Stimulated activated naive CD4-positive, alpha-beta T cell (primary cell): ENCODE measurements around the gene ANXA8L1.
"Not testable (repeated sequence)": the region's sequence is repeated elsewhere in the genome, so short reads cannot be mapped to it uniquely, and the experiment has no call there.

Experiments
- DNase-seq, 6 experiments: peaks; one replicate each; lab custom pipeline; 2025; lab: John Stamatoyannopoulos, UW

ANXA8L1 gene, protein sequence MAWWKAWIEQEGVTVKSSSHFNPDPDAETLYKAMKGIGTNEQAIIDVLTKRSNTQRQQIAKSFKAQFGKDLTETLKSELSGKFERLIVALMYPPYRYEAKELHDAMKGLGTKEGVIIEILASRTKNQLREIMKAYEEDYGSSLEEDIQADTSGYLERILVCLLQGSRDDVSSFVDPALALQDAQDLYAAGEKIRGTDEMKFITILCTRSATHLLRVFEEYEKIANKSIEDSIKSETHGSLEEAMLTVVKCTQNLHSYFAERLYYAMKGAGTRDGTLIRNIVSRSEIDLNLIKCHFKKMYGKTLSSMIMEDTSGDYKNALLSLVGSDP

DNA sequence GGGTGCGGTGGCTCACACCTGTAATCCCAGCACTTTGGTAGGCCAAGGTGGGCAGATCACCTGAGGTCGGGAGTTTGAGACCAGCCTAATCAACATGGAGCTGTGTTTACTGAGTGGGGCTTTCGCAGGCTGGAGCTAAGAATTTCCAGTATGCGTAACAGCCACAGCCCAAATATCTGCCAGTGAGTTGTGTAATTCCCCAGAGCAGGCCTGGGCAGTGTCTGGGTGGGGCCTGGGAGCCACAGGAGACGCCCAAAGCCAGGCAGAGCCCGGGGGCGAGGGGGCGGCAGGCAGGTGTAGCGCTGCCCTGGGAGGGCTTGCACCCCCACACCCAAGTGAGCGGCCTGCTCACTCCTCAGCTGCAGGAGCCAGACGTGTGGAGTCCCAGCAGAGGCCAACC is at the start of gene ANXA8L1:
ANXA8L1 (plus strand) TSS at position 371 of the 400 bp plus-strand sequence. CDS start 76 bp downstream, outside the sequence.
- DNase-seq: not testable (repeated sequence)

DNA sequence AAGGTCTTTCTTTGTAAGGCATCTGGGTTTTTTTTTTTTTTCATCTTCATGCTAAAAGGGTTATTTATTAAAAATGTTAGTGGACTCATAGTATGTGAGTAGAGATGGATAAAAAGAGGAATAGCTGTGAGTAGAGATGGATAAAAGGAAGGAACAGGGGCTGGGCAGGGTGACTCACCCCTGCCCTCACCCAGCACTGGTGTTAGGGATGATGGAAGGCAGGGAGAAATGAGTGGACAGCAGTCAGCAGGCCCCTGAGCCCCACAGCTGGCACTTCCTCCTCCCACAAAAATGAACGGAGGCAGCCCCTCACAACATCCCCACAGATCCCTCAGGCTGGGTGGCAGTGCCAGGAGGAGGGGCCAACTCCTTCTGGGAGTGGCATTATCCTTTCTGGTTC is 49.5 kb upstream of the ANXA8L1 start:
- no peak for DNase-seq

DNA sequence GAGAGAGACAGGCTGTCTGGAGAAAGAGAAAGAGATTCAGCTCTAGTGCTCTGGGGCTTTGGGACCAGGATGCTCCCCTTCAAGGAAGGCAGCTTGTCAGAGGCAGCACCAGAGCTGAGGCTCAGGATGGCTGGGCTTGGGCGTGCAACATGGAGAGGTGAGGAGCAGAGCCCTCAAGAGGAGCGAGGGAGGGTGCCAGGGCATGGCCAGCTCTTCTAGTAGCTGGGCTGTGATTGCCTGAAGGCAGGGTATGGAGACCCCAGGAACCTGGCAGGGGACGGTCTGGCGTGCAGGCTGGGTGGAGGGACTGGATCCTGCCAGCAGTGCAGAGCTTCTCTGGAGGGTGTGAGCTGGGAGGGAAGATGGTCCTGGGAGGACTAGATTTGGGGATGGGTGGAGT is 48.6 kb upstream of the ANXA8L1 start:
- DNase-seq: no peak

DNA sequence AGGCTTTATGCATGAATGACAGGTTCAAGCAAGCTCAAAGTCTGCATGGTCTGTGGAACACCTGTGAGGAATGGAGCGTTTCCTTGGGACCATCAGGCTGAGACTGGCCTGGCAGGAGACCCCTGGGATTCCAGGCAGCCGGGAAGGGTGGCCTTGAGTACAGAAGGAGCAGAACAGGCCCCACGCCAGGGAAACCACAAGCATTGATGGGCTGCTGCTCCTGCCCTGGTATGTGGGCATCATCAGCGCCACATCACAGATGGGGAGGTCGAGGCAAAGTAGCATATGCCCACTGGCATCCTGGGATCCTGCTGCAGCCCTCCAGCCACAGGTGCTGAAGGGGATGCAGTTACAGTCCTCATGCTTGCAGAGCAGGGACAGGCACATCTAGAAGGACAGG is 47.9 kb upstream of the ANXA8L1 start:
- no peak for DNase-seq

DNA sequence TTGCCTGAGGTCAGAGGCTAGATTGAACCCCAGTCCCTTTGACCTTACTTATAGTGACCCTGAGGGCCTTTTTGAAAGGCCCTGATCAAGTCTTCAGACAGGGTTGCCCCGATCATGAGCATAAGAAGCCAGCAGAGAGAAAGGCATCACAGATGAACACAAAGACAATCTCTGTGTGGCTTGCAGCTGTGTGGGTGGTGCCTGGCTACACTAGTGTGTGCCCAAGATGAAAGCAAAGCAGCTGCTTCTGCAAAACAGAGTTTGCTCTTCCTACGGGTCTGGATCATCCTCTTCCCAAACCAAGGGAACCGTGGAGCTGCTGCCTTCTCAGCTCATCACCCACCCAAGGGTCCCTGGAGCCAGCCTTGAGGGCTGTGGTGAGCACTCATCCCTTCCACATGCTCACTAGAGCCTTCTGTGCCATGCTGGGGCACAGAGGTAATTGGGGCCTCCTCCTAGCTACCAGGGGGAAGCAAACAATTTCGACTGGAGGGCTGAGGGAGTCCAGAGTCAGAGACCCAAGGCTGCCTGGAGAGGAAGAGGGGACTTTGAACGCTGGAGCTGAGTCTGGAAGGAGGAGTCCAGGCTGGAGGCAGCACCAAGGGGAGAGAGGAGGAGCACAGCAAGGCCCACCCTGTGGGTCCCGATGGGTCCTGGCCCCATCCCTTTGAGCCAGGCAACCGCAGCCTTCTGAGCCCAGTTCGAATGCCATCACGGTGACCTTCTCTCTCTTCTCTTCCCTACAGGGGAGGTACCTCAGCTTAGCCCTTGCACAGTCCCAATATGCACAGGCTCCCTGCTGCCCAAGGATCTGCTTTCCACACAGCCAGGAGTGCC is 46.5 kb upstream of the ANXA8L1 start:
- DNase-seq: no peak

DNA sequence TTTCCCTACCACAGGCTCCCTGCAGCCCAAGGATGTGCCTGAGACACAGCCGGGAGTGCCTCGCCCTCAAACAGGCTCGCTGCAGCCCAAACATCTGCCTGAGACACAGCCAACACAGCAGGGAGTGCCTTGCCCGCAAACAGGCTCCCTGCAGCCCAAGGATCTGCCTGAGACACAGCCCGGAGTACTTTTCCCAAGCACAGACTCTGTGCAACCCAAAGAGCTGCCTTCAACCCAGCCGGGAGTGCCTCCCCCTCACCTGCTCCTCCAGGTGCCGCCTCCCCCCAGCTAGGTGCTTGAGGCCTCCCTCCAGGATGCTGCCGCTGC is 45.9 kb upstream of the ANXA8L1 start:
- DNase-seq: no peak

DNA sequence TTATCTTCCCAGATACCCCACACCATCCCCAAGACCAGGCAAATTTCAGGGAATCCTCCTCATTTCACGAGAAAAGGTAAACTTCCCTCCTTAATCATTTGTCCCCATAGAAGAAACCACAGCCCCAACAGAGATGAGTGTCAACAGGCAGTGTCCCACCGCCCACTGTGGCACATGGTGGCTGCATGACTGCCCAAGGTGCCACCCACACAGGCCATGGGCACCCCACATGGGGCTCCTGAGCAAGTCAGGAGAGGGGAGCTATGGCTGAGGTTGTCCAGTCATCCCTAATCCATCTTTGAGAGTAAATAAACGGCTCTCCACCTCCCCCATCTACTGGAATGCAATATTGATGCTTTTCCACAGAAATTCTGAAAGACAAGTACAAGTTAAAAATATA is 44.7 kb upstream of the ANXA8L1 start:
- DNase-seq: no peak

DNA sequence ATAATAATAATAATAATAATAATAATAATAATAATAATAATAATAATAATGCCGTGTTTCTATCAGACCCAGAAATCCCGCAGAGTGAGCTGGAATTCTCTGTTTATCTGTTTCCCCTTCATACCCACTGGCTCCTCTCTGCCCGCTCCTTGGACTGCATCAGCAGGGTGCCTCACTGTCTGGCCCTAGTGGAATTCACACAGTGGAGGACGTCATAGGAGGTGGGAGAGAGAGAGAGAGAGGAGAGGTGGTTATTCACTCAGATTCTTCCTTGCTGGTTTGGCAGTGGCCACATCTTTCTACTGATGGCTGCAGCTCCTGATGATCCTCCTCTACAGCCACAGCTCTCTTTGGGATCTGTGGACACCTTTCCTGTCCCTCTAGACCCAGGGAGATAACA is 10.1 kb upstream of the ANXA8L1 start:
- not testable (repeated sequence) for DNase-seq

DNA sequence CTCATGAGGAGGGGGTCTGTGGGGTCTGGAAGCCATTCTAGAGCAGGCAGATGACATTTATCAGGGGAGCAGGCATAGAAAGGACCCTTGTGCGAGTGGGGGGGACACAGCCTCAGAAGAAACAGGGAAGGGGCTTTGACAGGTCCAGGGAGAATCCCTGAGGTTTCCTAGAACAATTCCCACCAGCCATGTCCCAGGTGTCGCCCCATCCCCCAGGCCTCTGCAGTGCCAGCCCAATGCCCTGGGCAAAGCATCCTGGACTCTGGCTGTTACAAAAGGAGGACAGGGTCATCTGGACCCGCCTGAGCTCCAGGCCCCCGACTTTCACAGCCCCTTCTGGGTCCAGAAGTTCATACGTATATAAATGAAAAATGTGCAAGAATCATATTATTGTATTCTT is 8.4 kb upstream of the ANXA8L1 start:
- DNase-seq: not testable (repeated sequence)

DNA sequence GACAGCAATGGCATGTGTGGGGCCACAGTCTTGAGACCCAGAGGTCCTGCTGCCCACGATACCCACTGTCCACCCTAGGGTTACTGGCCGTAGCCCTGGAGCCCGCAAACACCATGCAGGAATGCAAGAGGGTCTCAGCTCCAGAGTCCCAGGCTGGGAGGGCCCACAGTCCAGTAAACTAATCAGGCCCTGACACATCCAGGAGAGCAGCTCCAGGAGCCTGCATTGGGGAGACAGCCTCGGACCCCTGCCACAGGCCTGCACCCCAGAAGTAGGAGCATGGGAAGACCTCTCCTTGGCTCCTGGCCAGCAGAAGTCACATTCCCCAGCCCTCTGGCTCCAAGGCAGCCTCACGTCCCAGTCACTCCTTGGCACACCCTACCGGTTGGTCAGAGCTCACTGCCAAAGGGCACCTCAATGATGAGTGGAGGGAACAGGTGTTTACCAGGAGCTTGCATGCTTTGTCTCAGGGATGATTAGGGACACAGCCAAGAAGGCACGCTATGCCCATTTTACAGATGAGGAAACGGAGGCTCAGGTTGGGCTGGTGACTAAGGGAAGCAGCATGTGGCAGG is 7.8 kb upstream of the ANXA8L1 start:
- not testable (repeated sequence) for DNase-seq

DNA sequence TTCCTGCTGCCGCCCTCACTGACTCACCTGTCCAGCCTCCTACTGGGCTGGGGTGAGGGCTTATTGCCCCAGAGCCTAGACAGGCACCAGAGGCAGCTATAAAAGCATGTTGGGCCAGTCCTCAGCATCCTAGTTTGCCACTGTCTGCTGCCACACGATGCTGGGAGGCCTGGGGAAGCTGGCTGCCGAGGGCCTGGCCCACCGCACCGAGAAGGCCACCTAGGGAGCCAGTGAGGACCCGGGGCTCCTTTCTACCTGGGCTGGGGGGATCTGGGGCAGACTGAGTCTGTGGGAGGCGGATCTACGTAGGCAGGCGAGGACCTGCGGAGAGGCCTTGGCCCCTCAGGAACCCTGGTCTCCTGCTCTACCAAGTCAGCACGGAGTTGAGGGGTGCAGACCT is 6.6 kb upstream of the ANXA8L1 start:
- DNase-seq: not testable (repeated sequence)

DNA sequence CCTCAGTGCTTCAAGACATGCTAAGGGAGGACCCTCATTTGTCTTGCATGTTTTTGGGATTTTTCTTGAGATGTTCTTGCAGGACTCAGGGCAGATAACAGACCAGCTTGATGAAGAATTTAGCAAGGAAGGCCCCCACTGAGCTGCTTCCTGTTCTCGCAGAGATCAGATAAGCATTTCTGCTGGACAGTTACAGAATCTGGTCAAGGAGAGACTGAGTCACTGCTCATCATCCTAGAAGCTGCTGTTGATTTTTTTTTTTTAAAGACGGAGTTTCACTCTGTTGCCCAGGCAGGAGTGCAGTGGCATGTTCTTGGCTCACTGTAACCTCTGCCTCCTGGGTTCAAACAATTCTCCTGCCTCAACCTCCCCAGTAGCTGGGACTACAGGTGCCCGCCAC is 1.2 kb upstream of the ANXA8L1 start:
- DNase-seq: not testable (repeated sequence)

DNA sequence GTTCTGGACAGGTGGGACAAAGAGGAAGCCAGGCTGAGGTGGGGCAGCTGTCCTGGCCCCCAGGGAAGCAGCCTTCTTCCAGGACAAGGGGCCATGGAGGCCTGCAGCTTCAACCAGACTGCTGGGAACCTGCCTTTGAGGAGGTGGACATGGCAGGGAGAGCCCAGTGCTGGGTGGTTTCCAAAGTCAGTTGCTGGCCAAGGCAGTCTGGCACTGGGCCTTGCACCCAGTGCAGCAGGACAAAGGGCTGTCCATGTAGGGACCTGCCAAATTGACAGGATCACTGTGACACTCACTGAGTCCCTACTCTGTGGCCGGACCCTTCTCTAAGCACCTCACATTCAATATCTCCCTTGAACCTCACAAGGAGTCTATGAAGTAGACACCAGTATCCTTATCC is 1.4 kb downstream of the ANXA8L1 start:
- DNase-seq: not testable (repeated sequence)

DNA sequence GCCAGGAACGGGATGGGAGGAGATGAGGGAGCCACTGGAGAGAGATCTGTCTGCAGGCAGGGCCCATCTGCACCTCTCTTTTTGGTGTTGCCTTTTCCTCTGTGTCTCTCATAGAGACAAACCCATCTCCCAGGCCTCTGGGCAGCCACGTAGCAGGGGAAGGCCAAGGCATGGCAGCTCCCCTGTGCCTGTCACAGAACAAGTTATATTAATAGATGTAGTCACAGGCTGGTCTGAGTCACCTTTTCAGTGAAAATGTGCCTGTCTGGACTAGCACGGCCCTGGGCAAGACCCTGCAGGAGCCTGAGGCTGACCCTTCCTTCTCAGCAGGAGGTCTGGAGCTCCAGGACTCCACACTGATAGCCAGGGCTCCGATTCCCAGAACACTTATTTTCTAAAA is 2.1 kb downstream of the ANXA8L1 start:
- not testable (repeated sequence) for DNase-seq

DNA sequence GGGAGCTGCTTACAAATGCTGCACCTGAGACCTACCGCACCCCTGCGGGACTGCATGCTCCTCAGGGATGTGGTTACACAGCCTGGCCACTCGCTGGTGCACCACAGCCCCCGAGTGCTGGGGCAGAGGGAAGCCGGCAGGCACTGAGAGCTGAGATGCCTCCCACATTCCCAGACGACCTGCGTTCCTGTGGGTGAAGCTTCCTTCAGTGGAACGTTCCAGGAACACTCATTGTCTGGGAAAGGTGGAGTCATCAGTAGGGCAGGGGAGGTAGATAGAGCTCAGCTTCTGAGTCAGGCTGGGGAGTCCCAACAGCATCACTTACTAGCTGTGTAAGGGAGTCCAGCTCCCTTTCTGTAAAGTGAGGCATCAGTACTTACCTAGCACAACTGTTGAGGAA is 2.5 kb downstream of the ANXA8L1 start:
- DNase-seq: not testable (repeated sequence)

DNA sequence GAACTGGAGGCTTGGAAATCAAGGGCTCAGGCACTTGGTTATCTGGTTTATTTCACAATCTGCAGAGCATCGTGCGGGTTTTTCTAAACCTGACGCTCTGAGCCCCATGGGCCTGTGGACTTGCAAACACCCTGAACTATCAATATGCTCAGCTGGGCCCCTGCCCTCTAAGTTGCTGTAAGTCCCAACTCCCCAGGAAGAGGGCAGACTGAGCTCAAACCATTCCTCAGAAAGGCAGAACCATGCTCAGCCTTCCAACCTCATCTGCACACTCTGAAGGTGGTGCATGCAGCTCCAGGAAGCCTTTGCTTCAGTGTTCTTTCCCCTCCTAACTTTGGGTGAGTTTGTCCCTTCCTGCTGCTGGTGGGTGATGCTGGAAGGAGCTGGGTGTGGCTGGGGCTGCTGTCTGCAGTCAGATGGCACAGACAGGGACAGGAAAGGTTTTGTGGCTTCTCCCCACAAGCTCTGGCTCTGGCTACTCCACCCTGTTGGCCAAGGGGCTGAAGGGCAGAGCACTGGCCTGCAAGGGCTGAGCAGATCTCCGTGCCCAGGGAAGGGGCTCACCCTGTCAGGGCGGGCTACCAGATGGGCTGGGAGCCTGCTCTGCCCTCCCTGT is 3.8 kb downstream of the ANXA8L1 start:
- DNase-seq: not testable (repeated sequence)

DNA sequence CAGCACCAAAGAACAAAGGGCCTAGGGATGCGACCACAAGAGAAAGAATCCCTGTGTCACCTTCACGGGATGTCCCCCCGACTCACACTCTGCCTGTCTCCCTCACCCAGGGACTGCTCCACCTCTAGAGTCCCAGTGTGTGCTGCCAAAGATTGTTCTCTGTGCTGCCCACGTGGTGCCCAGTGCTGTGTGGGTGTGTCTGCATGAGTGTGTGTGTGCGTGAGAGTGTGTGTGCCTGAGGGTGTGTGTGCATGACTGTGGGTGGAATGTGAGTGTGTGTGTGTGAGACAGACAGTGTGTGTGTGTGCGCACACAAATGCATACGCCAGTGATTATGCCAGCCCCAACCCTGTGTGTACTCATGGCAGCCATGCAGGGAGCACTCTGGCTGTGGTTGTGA is 10.3 kb downstream of the ANXA8L1 start:
- DNase-seq: not testable (repeated sequence)

DNA sequence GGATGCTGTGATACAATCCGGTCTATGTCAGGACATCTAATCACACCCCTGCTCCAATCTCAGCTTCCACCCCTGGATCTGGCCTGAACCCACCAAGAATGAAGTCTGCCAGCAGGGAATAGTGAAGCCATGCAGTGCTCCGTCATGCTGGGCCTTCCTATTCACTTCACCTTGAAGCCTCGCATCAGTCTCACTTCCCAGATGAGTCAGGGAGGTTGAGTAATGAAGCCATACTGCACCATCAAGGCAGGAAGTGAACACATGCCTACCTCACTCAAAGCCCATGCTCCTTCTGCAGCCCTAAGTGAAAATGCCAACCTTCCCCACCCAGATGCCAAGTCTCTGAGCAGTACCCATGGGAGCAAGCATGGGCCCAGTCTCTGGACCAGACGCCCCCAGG is 11.1 kb downstream of the ANXA8L1 start:
- DNase-seq: not testable (repeated sequence)

DNA sequence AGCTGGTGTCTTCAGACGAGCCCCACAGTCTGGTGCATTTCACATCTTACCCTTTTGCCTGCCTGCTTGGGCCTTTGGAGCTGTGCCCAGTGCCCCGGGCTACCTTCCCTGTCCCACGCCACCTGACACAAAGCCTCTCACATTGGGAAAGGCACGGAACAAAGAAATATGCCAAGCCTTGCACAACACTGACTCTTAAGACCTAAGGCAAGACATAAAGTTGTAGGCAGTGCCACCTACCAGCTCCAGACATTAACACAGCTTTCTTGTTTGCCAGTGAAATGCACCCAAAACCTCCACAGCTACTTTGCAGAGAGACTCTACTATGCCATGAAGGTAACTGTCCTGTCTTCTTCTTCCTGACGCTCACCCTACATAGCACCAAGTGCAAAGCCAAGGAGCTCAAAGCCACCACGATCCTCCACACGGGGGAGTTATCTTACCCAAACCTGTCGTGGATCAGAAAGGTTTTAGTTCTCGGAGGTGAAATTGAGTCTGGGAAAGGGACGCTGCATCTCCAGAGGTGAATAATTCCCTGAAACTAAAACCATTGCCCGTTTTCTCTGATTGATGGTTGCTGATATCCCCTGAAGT is 11.8 kb downstream of the ANXA8L1 start:
- not testable (repeated sequence) for DNase-seq

DNA sequence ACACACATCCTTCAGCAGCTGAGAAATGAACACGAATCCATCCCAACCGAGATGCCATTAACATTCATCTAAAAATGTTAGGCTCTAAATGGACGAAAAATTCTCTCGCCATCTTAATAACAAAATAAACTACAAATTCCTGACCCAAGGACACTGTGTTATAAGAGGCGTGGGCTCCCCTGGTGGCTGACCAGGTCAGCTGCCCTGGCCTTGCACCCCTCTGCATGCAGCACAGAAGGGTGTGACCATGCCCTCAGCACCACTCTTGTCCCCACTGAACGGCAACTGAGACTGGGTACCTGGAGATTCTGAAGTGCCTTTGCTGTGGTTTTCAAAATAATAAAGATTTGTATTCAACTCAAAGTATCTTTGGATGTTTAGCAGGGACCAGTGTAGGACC is 15.8 kb downstream of the ANXA8L1 start:
- not testable (repeated sequence) for DNase-seq

DNA sequence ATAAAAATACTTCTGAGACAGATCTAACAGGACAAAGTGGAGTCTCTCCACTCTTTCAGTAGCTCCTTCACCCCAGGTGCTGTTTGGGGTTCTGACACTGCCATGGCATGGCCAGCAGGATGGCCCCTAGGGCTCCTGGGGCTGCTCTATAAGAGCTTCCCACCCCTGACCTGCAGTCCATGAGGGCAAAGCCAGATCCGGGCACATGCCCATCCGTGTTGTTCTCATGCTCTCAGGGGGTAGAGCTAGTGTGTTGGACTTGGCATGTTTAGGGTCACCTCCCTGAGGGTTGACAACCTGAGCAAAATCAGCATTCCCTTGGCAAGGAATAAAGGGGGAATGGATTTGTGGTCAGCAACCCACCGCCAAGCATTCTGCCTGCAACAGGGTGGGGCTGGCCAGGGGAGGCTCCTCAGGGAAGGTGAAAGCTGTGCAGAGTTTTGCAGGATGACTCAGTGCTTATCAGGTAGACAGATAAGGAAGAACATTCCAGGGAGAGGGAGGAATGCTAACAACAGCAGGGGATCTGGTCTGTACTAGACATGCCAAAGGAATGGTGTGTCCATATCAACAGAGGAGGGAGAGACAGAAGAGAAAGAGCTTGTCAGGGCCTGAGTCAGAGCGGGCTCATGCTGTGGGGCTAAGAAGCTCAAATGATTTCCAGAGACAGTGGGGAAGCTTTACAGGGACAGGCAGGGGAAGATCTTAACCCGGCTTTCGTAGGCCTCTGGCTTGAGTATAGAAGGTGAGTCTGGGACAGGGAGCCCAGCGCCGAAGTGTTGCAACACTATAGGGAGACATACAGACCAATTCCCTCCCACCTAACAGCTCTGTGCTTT is 21.1 kb downstream of the ANXA8L1 start:
- DNase-seq: not testable (repeated sequence)
